H1 (cell line): Measurements from ENCODE around the gene BACE2. TPM values are rescaled to one million over a fixed set of nuclear protein-coding genes. Genes with fewer than 3 reads are reported as not detected.

Source experiments
- CTCF ChIA-PET: fragments of 300-600 bp; sonication (Branson Sonifier 250); formaldehyde crosslinking; loops from one replicate; lab custom pipeline; 2021; ENCODE audit not compliant: partially characterized antibody; lab: Charles Lee
- POLR2A ChIA-PET: fragments of 300-600 bp; sonication (Branson Sonifier 250); formaldehyde crosslinking; loops from one replicate; lab custom pipeline; 2021; ENCODE audit warnings: inconsistent platforms; ENCODE audit not compliant: partially characterized antibody; lab: Charles Lee
- DNase-seq, 2 experiments: peaks; one replicate each; pipeline versions ENCODE4 v3.0.0 to v3.0.0-alpha.2; 2010 to 2022; ENCODE audit warnings: low spot score in 2 of 2, low read depth in 1 of 2, mixed read lengths in 1 of 2
- FAIRE-seq: peaks from 2 replicates; lab custom pipeline; 2011; peaks lifted over from hg19 to GRCh38; lab: Jason Lieb, UNC
- H2AFZ ChIP-seq: 2 replicates; pipeline ENCODE4 v1.8.1; 2012; ENCODE audit warnings: low read length, inconsistent platforms
- H2AK5ac ChIP-seq: 2 replicates; pipeline ENCODE4 v1.6.1; 2013; ENCODE audit warnings: low read depth, low read length
- H2BK120ac ChIP-seq: replicated peaks from 2 replicates; pipeline ENCODE3; 2013; ENCODE audit warnings: low read depth, low read length, inconsistent platforms
- H2BK12ac ChIP-seq: 2 replicates; pipeline ENCODE4 v1.6.1; 2013; ENCODE audit warnings: low read depth, low read length
- H2BK15ac ChIP-seq: 2 replicates; pipeline ENCODE4 v1.6.1; 2013; ENCODE audit warnings: low read length
- H2BK20ac ChIP-seq: 2 replicates; pipeline ENCODE4 v1.6.1; 2013; ENCODE audit warnings: low read length
- H2BK5ac ChIP-seq: 2 replicates; pipeline ENCODE4 v1.6.1; 2013; ENCODE audit warnings: low read depth, low read length
- H3K14ac ChIP-seq: 2 replicates; pipeline ENCODE4 v1.6.1; 2013; ENCODE audit warnings: inconsistent platforms; ENCODE audit not compliant: insufficient read length
- H3K18ac ChIP-seq: 2 replicates; pipeline ENCODE4 v1.6.1; 2013; ENCODE audit warnings: low read length; ENCODE audit errors: extremely low read depth
- H3K23ac ChIP-seq: 2 replicates; pipeline ENCODE4 v1.6.1; 2013; ENCODE audit warnings: inconsistent platforms; ENCODE audit not compliant: insufficient read length
- H3K23me2 ChIP-seq: 2 replicates; pipeline ENCODE4 v1.6.1; 2013; ENCODE audit warnings: low read depth, low read length
- H3K27ac ChIP-seq: 2 replicates; pipeline ENCODE4 v1.6.1; 2011; ENCODE audit warnings: low read depth, low read length, inconsistent platforms
- H3K27me3 ChIP-seq, 4 experiments: replicated peaks in 1 of 4; 1 replicate in 1 of 4; 2 replicates in 3 of 4; pipeline versions ENCODE4 v1.6.1 to v1.8.1; 2011 to 2013; ENCODE audit warnings: low read length in 3 of 4, mild to moderate bottlenecking in 3 of 4, inconsistent platforms in 2 of 4, mixed read lengths in 2 of 4, moderate library complexity in 1 of 4; ENCODE audit not compliant: control insufficient read depth in 3 of 4, insufficient read depth in 3 of 4; ENCODE audit errors: extremely low read depth in 1 of 4
- H3K36me3 ChIP-seq, 4 experiments: 2 replicates each; pipeline versions ENCODE4 v1.6.1 to v1.8.1; 2011 to 2013; ENCODE audit warnings: mild to moderate bottlenecking in 4 of 4, low read length in 3 of 4, moderate library complexity in 2 of 4, control low read depth in 1 of 4, inconsistent platforms in 1 of 4; ENCODE audit not compliant: insufficient read depth in 4 of 4, control insufficient read depth in 2 of 4
- H3K4ac ChIP-seq: replicated peaks from 2 replicates; pipeline ENCODE3; 2013; ENCODE audit warnings: low read length, low read depth, mixed read lengths, inconsistent platforms; ENCODE audit not compliant: insufficient read length
- H3K4me1 ChIP-seq, 4 experiments: replicated peaks in 1 of 4; 1 replicate in 1 of 4; 2 replicates in 3 of 4; pipeline versions ENCODE4 v1.6.1 to v1.8.1; 2011 to 2013; ENCODE audit warnings: low read length in 3 of 4, inconsistent platforms in 2 of 4, mixed read lengths in 1 of 4; ENCODE audit not compliant: insufficient read depth in 4 of 4, control insufficient read depth in 3 of 4
- H3K4me2 ChIP-seq, 2 experiments: 2 replicates each; pipeline versions ENCODE4 v1.6.1 to v1.8.1; 2011 to 2013; ENCODE audit warnings: low read depth in 2 of 2, low read length in 2 of 2, control low read depth in 1 of 2, inconsistent platforms in 1 of 2, mild to moderate bottlenecking in 1 of 2; ENCODE audit not compliant: insufficient read depth in 1 of 2
- H3K4me3 ChIP-seq, 4 experiments: fragments of 200-600, 300-600 bp in 1 of 4; sonication (generic), shearing (Covaris generic), sonication (Bioruptor Twin) in 1 of 4; 2 replicates each; pipeline versions ENCODE4 v1.5.1 to v1.8.1; 2011 to 2016; ENCODE audit warnings: low read length in 4 of 4, low read depth in 3 of 4, control low read depth in 2 of 4, inconsistent platforms in 2 of 4, mild to moderate bottlenecking in 2 of 4, mixed read lengths in 1 of 4, moderate library complexity in 1 of 4; ENCODE audit not compliant: insufficient read depth in 2 of 4; ENCODE audit errors: extremely low read depth in 1 of 4
- H3K56ac ChIP-seq: replicated peaks from 2 replicates; pipeline ENCODE3; 2013; ENCODE audit warnings: low read depth, mild to moderate bottlenecking, mixed read lengths, low read length, inconsistent platforms; ENCODE audit not compliant: insufficient read length
- H3K79me1 ChIP-seq: 2 replicates; pipeline ENCODE4 v1.6.1; 2013; ENCODE audit warnings: low read depth, low read length, control low read depth
- H3K79me2 ChIP-seq, 2 experiments: 2 replicates each; pipeline versions ENCODE4 v1.6.1 to v1.8.1; 2012 to 2013; ENCODE audit warnings: low read length in 2 of 2, mild to moderate bottlenecking in 2 of 2, inconsistent platforms in 1 of 2; ENCODE audit not compliant: insufficient read depth in 2 of 2, control insufficient read depth in 1 of 2
- H3K9ac ChIP-seq, 4 experiments: replicated peaks in 1 of 4; 1 replicate in 1 of 4; 2 replicates in 3 of 4; pipeline versions ENCODE4 v1.6.1 to v1.8.1; 2011 to 2013; ENCODE audit warnings: low read depth in 3 of 4, low read length in 3 of 4, control low read depth in 2 of 4, mild to moderate bottlenecking in 2 of 4, moderate library complexity in 2 of 4, inconsistent platforms in 1 of 4; ENCODE audit errors: extremely low read depth in 1 of 4
- H3K9me3 ChIP-seq, 2 experiments: 2 replicates each; pipeline versions ENCODE4 v1.6.1 to v1.8.1; 2012 to 2013; ENCODE audit warnings: mild to moderate bottlenecking in 2 of 2, moderate library complexity in 2 of 2, control low read depth in 1 of 2, inconsistent platforms in 1 of 2, low read depth in 1 of 2, low read length in 1 of 2, mixed read lengths in 1 of 2; ENCODE audit not compliant: insufficient read depth in 2 of 2
- H4K20me1 ChIP-seq, 2 experiments: replicated peaks in 1 of 2; 2 replicates each; pipeline versions ENCODE3 to v1.8.1; 2011 to 2013; ENCODE audit warnings: inconsistent platforms in 2 of 2, low read length in 2 of 2, mild to moderate bottlenecking in 1 of 2; ENCODE audit not compliant: insufficient read depth in 2 of 2, control insufficient read depth in 1 of 2
- H4K5ac ChIP-seq: 2 replicates; pipeline ENCODE4 v1.6.1; 2013; ENCODE audit warnings: low read length, low read depth, mixed read lengths, inconsistent platforms; ENCODE audit not compliant: insufficient read length
- H4K8ac ChIP-seq: 2 replicates; pipeline ENCODE4 v1.8.0; 2013; ENCODE audit warnings: mild to moderate bottlenecking, moderate library complexity, low read length, inconsistent platforms; ENCODE audit not compliant: insufficient read depth; ENCODE audit errors: extremely low read depth
- H4K91ac ChIP-seq: replicated peaks from 2 replicates; pipeline ENCODE3; 2013; ENCODE audit warnings: low read length, mixed read lengths, inconsistent platforms; ENCODE audit not compliant: insufficient read length
- ASH2L ChIP-seq: fragments of 200-600, 300-600 bp; sonication (generic); IDR thresholded peaks from one replicate; pipeline ENCODE4 v1.7.1; 2017; ENCODE audit warnings: low read length
- JUND ChIP-seq: IDR thresholded peaks from 2 replicates; pipeline ENCODE4 v1.6.1; 2011; ENCODE audit warnings: mild to moderate bottlenecking, improper control_type of control experiment, low read length
- SIRT6 ChIP-seq: IDR thresholded peaks from one replicate; pipeline ENCODE4 v1.7.1; 2012; ENCODE audit warnings: low read length, inconsistent platforms
- WGBS, 2 experiments: shearing (Covaris generic) in 1 of 2; methylation state at CpG; one replicate each; pipeline versions ENCODE4 v1.1.6 to v1.1.7; 2013 to 2015; ENCODE audit warnings: low lambda C conversion rate in 2 of 2, mixed read lengths in 2 of 2, inconsistent platforms in 1 of 2, low coverage in 1 of 2, missing lambda C conversion rate in 1 of 2; ENCODE audit not compliant: insufficient replicate concordance in 2 of 2, insufficient coverage in 1 of 2, insufficient read length in 1 of 2; ENCODE audit errors: extremely low coverage in 1 of 2, missing lambda C conversion rate in 1 of 2; 5-methylcytosine and 5-hydroxymethylcytosine counted together
- polyA plus RNA-seq, 7 experiments: library from polyadenylated mRNA; depleted of rRNA in 3 of 7; stranded (reverse) in 5 of 7; unstranded in 2 of 7; fragments of >200 nt in 5 of 7; fragments of 200-250 nt in 2 of 7; gene quantifications; 1 replicate in 5 of 7; 2 replicates in 1 of 7; 4 replicates in 1 of 7; pipeline versions ENCODE4 v1.2.1 to v1.2.3, GENCODE V29; 2011 to 2013; ENCODE audit warnings: missing spikeins in 2 of 7, mixed read lengths in 2 of 7
- total RNA-seq: library from RNA; stranded (reverse); fragmentation: NEBNext Ultra II Directional; extraction: Animal tissue kit (Norgen Biotek cat#: 25700); gene quantifications from 2 replicates; pipeline ENCODE4 v1.2.1, GENCODE V29; 2021

Gene BACE2
- total and polyA plus RNA-seq, 2 of the 8 experiments (the other 6 are each of a cell fraction or from before 2014, with no cell fraction given): 8.1 to 10.9 TPM

GRCh38 chr21:41137889-41138288, 30.1 kb upstream of the BACE2 start:
- Histone ChIP-seq H3K4me1 (peaks cover 0 to 2% (median 0%) of the 10 kb centered on the region in 4 experiments; a peak in 1 of 7 replicates), H2BK20ac (no peak overlapping the region), H2BK15ac (no peak overlapping the region), H3K23me2 (peaks cover 2% of the 10 kb centered on the region; the same call in 1 of the 2 replicates), H3K14ac (no peak overlapping the region), H4K5ac (no peak overlapping the region), H3K4me2 (no peak overlapping the region), H4K91ac (no peak overlapping the region), H3K4ac (no peak overlapping the region), H3K9me3 (peaks cover 0 to 6% of the 10 kb centered on the region in 2 experiments; a peak in 1 of 4 replicates), H2BK12ac (no peak overlapping the region), H2AFZ (no peak overlapping the region), H2AK5ac (no peak overlapping the region), H3K18ac (no peak overlapping the region), H3K36me3 (no peaks in the 10 kb centered on the region; a peak in 1 of 8 replicates), H3K79me1 (no peaks in the 10 kb centered on the region), H3K4me3 (no peak overlapping the region), H3K27me3 (no peaks in the 10 kb centered on the region; a peak in 1 of 7 replicates), H3K56ac (no peak overlapping the region), H3K23ac (no peak overlapping the region), H4K20me1 (peaks cover 0 to 2% of the 10 kb centered on the region in 2 experiments), H3K79me2 (no peaks in the 10 kb centered on the region), H2BK120ac (no peak overlapping the region), H4K8ac (no peak overlapping the region), H2BK5ac (no peak overlapping the region), H3K9ac (no peak overlapping the region), H3K27ac (no peak overlapping the region)
- 90% methylated on average over 6 of the region's 6 CpGs; no CpG with 5 or more reads in 1 of the 2 experiments for WGBS, 2 experiments
- FAIRE-seq (no peak), DNase-seq (no peak)
- POLR2A ChIA-PET: no interaction called here
- CTCF ChIA-PET: interaction anchor here (1.2 to 9.0 kb wide), 2 partner anchors 15 to 29 kb away, joined by 5 to 98 read pairs; no protein-coding TSS in a partner anchor
- TF ChIP-seq JUND (no peak), ASH2L (no peak), SIRT6 (no peak)
